Neural cell (in vitro differentiated cells): ENCODE results near the gene AHI1. TPM values are rescaled to one million over a fixed set of nuclear protein-coding genes. Genes with fewer than 3 reads are reported as not detected.

ENCODE experiments used
- H2AFZ ChIP-seq: fragments of 200-600, 300-800 bp; sonication (generic), shearing (Covaris generic); 2 replicates; pipeline ENCODE4 v1.6.0; 2014; ENCODE audit warnings: low read depth, mild to moderate bottlenecking, antibody characterized with exemption, low read length, moderate library complexity
- H3F3A ChIP-seq: fragments of 200-600 bp; shearing (Covaris generic); 2 replicates; pipeline ENCODE4 v1.6.1; 2016; ENCODE audit warnings: mild to moderate bottlenecking, moderate library complexity, mixed read lengths, antibody characterized with exemption, low read length; ENCODE audit not compliant: insufficient read depth, poor library complexity, severe bottlenecking
- H3K27ac ChIP-seq: fragments of 200-600, 300-800 bp; sonication (generic), shearing (Covaris generic); 2 replicates; pipeline ENCODE4 v1.5.1; 2014; ENCODE audit warnings: mild to moderate bottlenecking, low read length, moderate library complexity
- H3K27me3 ChIP-seq: fragments of 300-800, 200-600 bp; sonication (generic), shearing (Covaris generic); 2 replicates; pipeline ENCODE4 v1.6.0; 2014; ENCODE audit warnings: mild to moderate bottlenecking, low read depth, low read length, moderate library complexity; ENCODE audit not compliant: insufficient read depth
- H3K36me3 ChIP-seq: fragments of 300-800, 200-600 bp; sonication (generic), shearing (Covaris generic); 2 replicates; pipeline ENCODE4 v1.5.1; 2014; ENCODE audit warnings: mild to moderate bottlenecking, antibody characterized with exemption, low read length, moderate library complexity; ENCODE audit not compliant: insufficient read depth
- H3K4me2 ChIP-seq: fragments of 300-800, 200-600 bp; sonication (generic), shearing (Covaris generic); 2 replicates; pipeline ENCODE4 v1.6.0; 2014; ENCODE audit warnings: mild to moderate bottlenecking, low read length
- H3K4me3 ChIP-seq: fragments of 300-800, 200-600 bp; sonication (generic), shearing (Covaris generic); 2 replicates; pipeline ENCODE4 v1.5.1; 2014; ENCODE audit warnings: mild to moderate bottlenecking, low read length, moderate library complexity
- H3K79me2 ChIP-seq: fragments of 200-600 bp; shearing (Covaris generic); replicated peaks from 2 replicates; pipeline ENCODE4 v1.6.0; 2014; ENCODE audit warnings: mild to moderate bottlenecking, low read length, moderate library complexity; ENCODE audit not compliant: insufficient read depth
- H3K9ac ChIP-seq: fragments of 300-800, 200-600 bp; sonication (generic), shearing (Covaris generic); 2 replicates; pipeline ENCODE4 v1.6.1; 2016; ENCODE audit warnings: mild to moderate bottlenecking, low read length, mixed read lengths
- H3K9me2 ChIP-seq: fragments of 200-600 bp; shearing (Covaris generic); 2 replicates; pipeline ENCODE4 v1.6.1; 2016; ENCODE audit warnings: mild to moderate bottlenecking, low read length, mixed read lengths; ENCODE audit not compliant: insufficient read depth
- H3K9me3 ChIP-seq: fragments of 200-600, 300-800 bp; sonication (generic), shearing (Covaris generic); 2 replicates; pipeline ENCODE4 v1.6.1; 2016; ENCODE audit warnings: mild to moderate bottlenecking, mixed run types, low read length, moderate library complexity, mixed read lengths
- H4K20me1 ChIP-seq: fragments of 200-600 bp; shearing (Covaris generic); 2 replicates; pipeline ENCODE4 v1.6.1; 2016; ENCODE audit warnings: mild to moderate bottlenecking, mixed run types; ENCODE audit not compliant: insufficient read depth
- EP300 ChIP-seq: fragments of 450-650 bp; conservative IDR thresholded peaks from 2 replicates; pipeline ENCODE4 v1.6.1; 2014; ENCODE audit warnings: antibody characterized with exemption, mild to moderate bottlenecking, moderate library complexity; ENCODE audit not compliant: poor library complexity, severe bottlenecking
- EZH2 ChIP-seq: fragments of 200-600, 300-800 bp; shearing (Covaris generic), sonication (generic); IDR thresholded peaks from 2 replicates; pipeline ENCODE4 v1.6.1; 2014; ENCODE audit warnings: antibody characterized with exemption, low read length, borderline replicate concordance, mild to moderate bottlenecking; ENCODE audit not compliant: insufficient read depth, poor library complexity, severe bottlenecking
- POLR2AphosphoS5 ChIP-seq: IDR thresholded peaks from 2 replicates; pipeline ENCODE4 v1.6.1; 2012
- RAD21 ChIP-seq: fragments of 450-650 bp; conservative IDR thresholded peaks from 2 replicates; pipeline ENCODE4 v1.6.1; 2014; ENCODE audit warnings: antibody characterized with exemption, mild to moderate bottlenecking, moderate library complexity
- SMC3 ChIP-seq: fragments of 450-650 bp; conservative IDR thresholded peaks from 2 replicates; pipeline ENCODE4 v1.6.1; 2014; ENCODE audit warnings: antibody characterized with exemption, mild to moderate bottlenecking, moderate library complexity; ENCODE audit not compliant: poor library complexity
- TAF1 ChIP-seq: IDR thresholded peaks from 2 replicates; pipeline ENCODE4 v1.6.1; 2012; ENCODE audit warnings: low read depth
- polyA plus RNA-seq: library from polyadenylated mRNA; depleted of rRNA; stranded (reverse); fragments of >200 nt; gene quantifications from 2 replicates; pipeline ENCODE4 v1.2.3, GENCODE V29; 2014
- TF ChIP-seq, protein P1 (sequence below): fragments of 450-650 bp; IDR thresholded peaks from 2 replicates; pipeline ENCODE4 v1.5.1; 2014; ENCODE audit warnings: antibody characterized with exemption, mild to moderate bottlenecking, moderate library complexity; ENCODE audit not compliant: poor library complexity, severe bottlenecking

AHI1 gene
- polyA plus RNA-seq, 1 donor from 2014 or later, result 58.2 TPM

DNA sequence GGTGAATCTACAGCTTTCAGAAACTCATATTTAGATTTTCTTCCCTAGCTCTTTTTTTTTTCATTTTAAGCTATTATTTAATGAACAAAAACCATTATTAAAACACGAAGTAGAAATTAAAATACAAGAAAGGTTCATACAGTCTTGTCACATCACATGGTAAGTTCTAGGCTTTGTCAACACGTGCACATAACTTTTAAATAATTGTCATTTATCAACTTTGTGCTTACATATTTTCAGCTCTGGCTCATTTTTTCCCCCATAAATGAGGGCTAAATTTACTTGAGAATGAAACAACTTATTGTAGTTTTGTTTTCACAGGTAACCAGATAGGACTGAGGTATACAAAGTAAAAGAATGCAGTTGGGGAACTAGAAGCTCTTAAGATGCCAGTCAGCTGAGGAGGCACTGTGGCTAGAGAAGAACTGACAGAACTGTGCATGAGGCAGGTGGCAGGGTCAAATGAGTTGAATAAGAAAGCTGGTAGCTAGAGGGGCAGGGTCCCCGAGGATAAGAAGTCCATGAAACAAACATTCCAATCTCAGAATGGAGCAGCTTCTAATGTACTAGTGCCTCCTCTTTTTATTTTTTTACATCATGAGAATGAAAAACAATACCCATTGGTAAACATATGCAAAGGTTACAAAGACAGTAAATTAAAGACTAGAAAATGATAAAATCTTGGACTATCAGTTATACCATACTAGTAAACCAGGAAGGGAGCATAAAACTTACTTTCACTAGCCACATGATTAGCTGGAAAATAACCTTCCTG lies 174.9 kb downstream of the AHI1 start:
- H3K9ac ChIP-seq, result no peak overlapping the region
- no peak overlapping the region for H2AFZ ChIP-seq
- no peak overlapping the region for H3K4me2 ChIP-seq
- TF ChIP-seq RAD21, result no peak
- TF ChIP-seq, protein P1, sequence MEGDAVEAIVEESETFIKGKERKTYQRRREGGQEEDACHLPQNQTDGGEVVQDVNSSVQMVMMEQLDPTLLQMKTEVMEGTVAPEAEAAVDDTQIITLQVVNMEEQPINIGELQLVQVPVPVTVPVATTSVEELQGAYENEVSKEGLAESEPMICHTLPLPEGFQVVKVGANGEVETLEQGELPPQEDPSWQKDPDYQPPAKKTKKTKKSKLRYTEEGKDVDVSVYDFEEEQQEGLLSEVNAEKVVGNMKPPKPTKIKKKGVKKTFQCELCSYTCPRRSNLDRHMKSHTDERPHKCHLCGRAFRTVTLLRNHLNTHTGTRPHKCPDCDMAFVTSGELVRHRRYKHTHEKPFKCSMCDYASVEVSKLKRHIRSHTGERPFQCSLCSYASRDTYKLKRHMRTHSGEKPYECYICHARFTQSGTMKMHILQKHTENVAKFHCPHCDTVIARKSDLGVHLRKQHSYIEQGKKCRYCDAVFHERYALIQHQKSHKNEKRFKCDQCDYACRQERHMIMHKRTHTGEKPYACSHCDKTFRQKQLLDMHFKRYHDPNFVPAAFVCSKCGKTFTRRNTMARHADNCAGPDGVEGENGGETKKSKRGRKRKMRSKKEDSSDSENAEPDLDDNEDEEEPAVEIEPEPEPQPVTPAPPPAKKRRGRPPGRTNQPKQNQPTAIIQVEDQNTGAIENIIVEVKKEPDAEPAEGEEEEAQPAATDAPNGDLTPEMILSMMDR, result no peak
- no peak for TF ChIP-seq SMC3
- no peak for TF ChIP-seq TAF1
- no peaks in the 10 kb centered on the region for H3K9me2 ChIP-seq
- H3F3A ChIP-seq, result no peaks in the 10 kb centered on the region
- no peaks in the 10 kb centered on the region for H3K27me3 ChIP-seq
- H3K9me3 ChIP-seq, result no peaks in the 10 kb centered on the region
- no peaks in the 10 kb centered on the region for H3K36me3 ChIP-seq
- H3K4me3 ChIP-seq, result no peak overlapping the region
- no peaks in the 10 kb centered on the region for H4K20me1 ChIP-seq
- H3K27ac ChIP-seq, result no peak overlapping the region
- no peaks in the 10 kb centered on the region for H3K79me2 ChIP-seq

DNA sequence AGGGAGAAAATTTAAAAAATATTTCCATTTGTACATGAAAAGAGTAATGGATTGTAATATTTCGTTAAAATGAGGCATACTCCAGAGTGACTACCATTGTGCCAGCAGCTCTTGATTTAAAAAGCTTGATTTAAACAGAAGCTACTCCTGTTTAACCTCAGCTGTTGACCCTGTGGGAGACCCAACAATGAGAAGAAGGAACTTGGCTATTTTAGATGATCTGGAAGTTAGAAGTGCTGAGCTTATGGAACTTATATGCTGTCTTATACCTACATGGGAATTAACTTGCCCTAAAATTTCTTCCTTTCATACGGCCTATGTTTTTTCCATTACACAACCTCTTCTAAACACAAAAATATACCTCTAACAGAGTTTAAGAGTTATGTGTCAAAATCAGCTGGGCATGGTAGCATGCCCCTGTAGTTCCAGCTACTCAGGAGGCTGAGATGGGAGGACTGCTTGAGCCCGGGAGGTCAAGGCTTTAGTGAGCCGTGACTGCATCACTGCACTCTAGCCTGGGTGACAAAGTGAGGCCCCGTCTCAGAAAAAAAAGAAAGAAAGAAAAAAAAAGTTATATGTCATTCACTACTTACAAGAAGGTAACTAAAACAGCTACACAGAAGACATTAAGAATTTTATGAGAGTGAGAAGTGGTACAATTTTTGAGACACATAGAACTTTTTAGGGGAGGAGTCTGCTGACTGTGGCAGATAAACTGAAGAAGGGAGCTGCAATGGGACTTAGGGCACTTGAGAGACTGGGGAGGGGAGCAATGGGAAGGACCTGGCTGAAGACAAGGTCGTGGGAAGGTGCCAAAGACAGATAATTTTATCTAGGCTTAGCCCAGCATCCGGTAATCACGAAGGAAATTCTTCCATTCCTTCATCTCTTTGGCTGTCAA lies 176.6 kb downstream of the AHI1 start:
- Histone ChIP-seq H3K27ac (no peak overlapping the region), H3K9ac (no peak overlapping the region), H3K9me2 (no peaks in the 10 kb centered on the region), H2AFZ (no peak overlapping the region), H3F3A (no peaks in the 10 kb centered on the region), H3K27me3 (no peaks in the 10 kb centered on the region), H3K4me2 (no peak overlapping the region), H3K9me3 (no peaks in the 10 kb centered on the region), H3K36me3 (no peaks in the 10 kb centered on the region), H4K20me1 (no peaks in the 10 kb centered on the region), H3K4me3 (no peak overlapping the region), H3K79me2 (no peaks in the 10 kb centered on the region)
- TF ChIP-seq POLR2AphosphoS5, result no peak
- TF ChIP-seq, protein P1, result no peak
- no peak for TF ChIP-seq EZH2
- no peak for TF ChIP-seq TAF1
- TF ChIP-seq EP300, result no peak
